GM19324 (cell line): ENCODE measurements around the gene RERG.

Source experiments
- ATAC-seq: cut with Tn5 transposase; IDR thresholded peaks from one replicate; pipeline ENCODE4 v1.9.1; 2021; ENCODE audit warnings: mild to moderate bottlenecking, moderate library complexity; ENCODE audit not compliant: unreplicated experiment, low FRiP score

Gene RERG

DNA sequence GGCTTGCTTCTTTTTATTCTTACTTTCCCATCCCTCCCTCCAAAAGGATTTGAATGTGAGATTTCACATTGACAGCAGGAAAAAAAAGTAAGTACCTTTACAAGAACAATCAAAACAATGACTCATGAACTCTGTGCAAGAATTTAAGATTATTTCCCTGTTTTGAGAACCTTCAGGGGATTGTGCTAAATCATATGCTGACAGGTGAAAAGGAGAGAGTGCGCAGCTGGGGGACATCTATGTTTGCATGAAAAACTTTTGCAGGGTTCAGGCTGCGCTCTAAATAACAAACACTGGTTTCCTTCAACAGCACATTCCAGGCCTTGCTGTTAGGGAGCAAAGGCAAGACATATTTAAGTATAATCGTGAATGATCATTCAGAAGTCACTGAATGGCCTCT, 27.3 kb downstream of the RERG start:
- ATAC-seq, result no peak

DNA sequence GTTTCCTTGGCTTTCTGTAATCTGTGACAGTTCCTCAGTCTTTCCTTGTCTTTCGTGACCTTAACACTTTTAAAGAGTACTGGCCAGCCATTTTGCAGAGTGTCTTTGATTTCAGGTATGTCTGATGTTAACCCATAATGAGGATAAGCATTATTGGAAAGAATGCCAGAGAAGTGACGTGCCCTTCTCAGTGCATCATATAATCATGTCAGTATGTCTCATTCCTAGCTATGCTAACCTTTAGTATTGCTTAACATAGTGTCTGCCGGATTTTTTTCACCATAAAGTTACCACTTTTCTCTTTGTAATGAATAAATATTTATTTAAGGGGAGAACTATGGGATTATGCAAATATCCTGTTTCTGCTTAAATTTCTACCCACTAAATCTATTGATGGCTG, 28.5 kb downstream of the RERG start:
- ATAC-seq, result no peak

DNA sequence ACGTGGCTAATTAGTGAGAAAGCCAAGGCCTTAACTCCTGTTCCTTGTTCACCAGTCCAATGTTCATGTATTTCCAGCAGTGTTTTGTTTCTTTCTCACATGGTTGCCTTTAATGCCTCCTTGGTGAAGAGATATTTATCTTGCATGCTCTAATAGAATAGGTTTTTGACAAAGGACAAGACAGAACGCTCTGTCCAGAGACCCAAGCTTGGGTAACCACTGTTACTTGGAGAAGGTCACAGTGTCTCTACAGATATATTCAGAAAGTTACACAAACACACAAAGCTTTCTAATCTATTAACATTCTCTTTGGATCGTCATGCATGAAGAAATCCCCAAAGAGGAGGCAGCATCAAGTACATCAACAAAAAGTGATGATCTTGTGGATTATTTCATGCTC, 33.1 kb downstream of the RERG start:
- ATAC-seq, result no peak

DNA sequence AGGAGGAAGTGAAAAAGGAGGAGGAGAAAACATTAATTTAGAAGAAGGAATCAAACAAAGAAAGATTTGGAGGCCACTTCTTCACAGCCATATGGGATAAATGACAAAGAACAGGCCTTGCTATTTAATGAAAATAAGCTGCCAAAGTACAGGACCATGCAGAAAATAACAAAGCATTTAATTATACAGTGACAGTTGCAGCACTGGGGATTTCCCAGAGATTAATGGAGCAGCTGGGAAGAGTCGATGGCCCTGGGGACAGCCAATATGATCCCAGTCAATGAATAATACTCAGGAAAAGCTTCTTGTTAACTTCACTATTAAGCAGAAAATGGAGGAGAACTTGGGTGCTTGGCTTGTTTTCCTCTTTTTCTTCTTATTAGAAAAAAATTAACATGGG, 34.6 kb downstream of the RERG start:
- ATAC-seq, result no peak

DNA sequence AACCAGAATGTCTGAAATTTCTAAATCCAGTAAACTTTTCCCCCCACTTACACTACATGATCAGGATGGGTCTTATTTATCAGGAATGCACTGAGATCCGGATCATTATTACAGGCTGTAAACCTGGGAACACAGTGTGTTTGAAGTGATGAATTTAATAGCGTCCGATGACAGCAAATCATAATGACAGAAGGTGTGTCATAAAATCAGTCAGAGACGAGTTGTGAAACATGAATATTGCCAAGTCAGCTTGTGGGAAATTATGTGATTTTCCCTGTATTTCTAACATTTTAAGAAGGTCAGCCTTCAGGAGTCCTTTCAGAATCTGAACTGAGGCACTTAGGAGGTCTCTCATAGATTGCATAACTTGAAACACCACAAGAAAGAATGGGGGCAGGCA, 36.7 kb downstream of the RERG start:
- ATAC-seq, result no peak

DNA sequence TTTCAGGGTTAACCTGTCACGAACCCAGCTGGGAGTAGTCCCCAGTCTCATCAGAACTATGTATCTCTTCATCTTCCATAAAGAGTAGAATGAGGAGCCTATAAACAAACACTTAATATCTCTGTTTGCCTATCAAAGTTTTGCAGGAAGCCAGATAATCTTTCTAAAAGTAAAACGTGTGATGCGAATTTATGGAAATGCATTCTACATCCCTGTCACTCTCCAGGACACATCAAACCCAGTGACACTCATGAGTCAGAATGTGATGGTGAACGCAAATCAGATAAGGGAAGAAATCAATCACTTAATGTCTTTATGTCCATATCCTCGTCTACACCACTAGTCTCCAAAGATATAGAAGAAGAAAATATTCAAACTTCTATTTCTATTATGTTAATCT, 37.4 kb downstream of the RERG start:
- ATAC-seq, result no peak

DNA sequence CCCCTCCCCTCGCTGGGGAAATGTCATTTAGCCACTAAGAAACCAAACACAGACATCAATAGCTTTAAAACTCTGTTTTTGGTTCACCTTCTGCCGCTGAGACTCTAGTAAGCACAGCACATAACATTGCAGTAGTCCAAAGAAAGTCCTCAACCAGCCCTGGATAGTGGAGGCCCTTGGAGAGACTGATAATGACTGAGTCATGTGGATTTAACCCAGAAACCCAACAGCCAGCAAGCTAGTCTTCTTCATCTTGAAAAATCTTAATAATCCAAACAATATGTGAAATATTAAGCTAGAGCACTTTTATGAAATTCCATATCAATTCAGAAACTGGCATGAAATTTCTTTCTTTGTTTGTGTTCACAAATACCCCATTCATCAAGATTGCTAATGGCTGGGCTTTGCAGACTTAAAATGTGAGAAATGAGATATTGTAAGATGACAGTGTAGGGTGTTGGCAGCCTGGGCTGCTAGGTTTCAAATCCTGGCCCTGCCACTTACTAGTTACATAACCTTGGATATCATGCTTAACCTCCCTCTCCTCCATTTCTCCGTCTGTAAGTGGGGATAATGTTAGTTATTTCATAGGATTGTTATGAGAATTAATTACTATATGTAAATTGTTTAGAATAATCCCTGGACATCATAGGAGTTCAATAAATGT, 40.1 kb downstream of the RERG start:
- ATAC-seq, result no peak

DNA sequence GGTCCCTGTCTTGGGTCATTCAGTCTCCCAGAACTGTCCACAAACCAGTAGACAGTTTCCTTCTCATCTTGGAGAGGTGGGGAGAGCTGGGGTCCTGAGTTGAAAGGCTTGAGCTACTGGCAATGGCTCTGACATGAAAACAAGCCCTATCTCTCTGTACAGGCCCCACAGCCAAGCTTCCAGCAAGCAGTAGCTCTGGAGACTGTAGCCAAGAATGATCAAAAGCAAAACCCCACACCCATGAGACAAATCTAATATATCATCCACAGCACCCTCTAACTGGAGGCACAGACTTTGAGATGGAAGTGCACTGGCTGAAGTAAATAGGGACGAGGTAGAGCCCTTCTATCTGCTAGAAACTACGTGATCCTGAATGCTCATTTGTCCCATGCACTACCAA, 40.9 kb downstream of the RERG start:
- no peak for ATAC-seq

DNA sequence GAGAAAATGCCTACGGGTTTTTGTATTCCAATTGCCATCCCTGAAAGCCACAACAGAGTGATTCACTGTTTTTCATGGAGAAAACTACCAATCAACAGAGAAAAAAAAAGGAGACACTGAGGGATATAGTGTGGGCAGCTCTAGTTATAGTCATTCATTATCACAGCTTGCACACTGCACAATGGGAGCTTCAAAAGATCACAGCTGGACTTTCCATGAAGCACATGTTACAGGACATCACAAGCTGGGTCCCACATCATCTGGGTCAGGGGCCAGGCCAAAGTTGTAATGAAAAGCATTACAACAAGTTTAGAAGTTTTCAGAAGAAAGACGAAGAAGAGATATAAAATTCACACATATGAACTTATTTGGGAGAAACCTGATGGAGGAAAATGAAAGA, 41.5 kb downstream of the RERG start:
- no peak for ATAC-seq

DNA sequence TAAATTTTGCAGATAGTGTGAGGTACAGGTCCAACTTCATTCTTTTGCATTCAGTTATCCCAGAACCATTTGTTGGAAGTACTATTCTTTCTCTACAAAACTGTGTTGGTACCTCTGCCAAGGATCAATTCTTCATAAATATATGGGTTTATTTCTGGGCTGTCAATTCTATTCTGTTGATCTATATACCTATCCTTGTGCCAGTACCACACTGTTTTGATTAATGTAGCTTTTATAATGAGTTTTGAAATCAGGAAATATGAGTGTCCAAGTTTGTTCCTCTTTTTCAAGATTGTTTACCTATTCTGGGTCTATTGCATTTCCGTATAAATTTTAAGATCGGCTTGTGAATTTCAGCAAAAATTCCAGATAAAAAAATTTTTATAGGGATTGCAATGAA, 48.1 kb downstream of the RERG start:
- no peak for ATAC-seq

DNA sequence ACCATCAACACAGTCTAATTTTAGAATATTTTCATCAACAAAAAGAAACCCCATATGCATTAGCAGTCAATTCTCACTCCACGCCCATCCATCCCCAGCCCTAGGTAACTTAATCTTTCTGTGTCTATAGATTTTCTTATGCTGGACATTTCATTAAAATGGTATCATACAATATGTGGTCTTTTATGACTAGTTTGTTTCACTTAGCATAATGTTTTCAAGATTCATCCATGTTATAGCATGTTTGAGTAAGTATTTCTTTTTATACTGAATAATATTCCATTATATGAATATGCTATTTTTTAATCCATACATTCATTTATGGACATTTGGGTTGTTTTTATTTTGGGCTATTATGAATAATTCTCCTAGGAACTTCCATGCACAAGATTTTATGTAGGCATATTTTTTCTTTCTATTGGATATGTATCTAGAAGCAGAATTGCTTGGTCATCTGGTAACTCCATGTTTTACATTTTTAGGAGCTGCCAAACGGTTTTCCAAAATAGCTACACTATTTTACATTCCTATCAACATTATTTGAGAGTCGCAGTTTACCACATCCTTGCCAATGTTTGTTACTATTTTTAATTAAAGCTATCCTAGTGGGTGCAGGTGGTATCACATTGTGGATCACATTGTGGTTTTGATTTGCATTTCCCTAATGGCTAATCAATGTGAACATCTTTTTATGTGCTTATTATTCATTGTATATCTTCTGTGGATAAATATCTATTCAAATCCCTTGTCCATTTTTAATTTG, 49.0 kb downstream of the RERG start:
- no peak for ATAC-seq

DNA sequence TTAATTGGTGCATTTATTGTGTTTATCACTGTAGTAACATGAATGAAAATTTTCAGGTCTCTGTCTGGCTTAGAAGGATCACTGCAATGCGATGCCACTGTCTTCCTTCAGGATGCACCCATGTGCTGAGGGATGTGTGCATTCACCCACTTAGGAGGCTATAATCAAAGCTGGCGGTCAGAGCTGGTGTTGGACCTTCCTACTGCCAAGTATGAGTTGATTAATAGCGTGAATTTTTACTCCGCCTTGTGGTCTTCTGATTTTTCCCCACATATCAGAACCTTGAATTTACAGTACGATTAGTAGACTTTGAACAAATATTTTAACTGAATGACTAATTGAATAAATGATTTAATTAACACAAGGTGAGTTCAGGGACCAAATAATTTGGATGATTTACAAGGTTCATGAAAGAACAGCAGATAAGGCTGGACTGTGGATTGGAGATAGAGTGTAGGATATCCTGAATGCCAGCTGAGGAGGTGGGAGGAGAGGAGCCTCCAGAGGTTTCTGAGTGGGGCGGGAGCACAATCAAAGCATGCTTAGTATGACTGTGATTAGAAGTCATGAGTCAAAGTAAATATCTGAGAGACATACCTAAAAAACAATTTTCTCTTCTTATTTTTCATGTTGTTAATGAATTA, 50.1 kb downstream of the RERG start:
- no peak for ATAC-seq

DNA sequence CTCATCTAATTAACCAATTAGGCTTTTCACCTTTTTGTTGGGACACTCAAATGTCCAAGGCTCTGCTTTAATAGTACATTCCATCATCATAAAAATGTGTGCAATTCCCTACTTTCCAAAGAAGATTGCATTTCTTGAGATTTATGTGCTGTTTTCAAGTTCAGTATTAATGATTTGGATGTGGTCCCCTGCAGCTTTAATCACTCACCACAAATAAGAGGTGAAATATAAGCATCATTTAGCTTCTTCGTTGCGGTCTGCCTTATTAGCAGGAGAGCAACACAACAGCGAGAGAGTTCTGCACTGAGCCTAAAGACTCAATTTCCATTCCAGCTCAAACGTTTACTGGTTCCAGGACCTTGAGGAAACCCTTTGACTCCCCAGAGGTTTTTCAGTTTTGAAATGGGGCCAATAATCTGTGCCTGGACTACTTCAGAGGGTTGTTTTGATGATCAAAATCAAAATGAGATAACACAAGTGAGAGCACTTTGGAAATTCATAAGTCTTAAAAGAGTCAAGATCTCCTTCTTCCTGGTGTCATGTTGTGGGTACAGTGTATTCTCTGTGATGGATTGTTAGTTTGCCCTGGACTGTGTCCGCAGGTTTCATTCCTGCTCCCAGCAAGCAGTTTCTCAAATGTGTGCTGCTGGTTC, 53.1 kb downstream of the RERG start:
- no peak for ATAC-seq

DNA sequence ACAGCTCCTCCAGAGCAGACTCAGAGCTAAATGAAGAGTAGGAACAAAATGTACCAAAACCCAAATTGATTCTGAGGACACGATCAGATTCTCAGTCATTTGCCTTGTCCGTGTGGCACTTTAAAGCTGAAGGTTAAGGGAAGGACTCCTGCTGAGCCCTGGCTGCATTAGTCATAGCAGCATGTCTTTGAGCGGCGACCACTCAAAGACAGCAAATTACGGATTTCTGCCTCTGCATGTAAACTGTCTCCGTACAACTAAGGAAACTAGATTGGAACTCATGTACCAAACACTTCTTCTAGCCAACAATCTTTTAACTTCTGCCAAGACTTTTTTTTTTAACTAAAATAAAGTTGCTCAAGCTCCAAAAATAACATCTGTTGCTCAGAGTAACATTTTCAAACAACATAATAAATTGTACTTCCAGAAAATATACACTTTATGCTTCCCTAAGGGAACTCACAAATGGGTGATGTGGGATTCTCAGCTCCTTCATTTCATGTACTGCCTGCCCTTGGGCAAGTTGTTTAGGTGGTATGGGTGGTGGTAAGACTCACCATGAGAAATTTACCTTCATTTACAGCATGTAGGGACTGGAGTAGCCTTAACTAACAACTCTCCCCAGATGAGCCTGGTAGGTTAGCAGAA, 56.1 kb downstream of the RERG start:
- ATAC-seq, result no peak

DNA sequence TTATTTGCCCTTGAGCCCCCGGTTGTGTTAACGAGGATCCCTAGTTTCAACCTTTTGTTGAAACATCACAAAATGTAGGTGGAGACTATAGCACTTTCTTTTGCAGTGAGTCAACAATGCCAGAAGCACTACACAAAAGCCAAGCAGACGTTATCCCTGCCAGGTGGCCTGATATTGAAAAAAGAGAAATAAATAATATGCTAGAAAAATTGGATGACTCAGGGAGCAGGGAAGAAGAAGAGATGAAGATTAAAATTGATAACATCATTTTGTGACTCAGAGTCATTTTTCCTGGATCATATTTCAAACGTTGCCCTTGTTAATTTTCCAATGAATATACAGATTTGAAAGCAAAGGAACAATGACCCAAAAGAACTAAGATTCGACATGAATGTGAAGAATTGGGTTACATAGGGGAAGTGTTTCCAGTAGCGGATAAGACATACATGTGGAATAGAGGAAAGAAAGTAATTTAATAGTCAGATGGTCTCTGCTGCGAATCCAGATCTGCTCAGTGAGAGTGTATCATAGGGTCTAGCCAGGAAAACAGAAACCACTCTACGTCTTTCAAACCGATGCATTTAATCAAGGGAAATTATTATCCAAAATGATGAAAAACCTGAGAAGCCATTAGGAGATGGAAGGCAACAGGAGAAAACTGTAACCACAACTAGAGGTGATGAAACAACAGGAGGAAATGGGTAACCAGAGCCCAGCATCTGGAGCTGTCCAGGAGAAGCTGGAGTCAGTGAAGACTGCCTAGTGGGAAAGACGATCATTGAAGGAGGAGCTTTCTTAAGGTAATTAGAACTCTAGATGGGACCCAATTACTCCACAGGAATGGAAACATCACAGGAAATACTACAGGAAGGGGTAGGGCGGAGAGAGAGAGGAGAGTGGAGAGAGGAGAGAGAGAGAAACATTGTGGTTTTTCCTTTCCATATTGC, 57.9 kb downstream of the RERG start:
- no peak for ATAC-seq

DNA sequence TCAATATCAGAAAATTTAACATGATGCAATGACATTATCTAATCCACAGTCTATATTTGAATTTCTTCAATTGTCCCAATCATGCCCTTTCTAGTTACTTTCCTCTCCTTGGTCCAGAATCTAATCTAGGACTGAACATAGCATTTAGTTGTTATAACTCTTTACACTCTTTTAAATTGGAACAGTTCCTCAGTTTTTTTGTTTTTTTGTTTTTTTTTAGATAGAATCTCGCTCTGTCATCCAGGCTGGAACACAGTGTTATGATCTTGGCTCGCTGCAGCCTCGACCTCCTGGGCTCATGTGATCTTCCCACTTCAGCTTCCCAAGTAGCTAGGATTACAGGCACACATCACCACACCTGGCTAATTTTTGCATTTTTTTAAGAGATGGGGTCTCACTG, 63.1 kb downstream of the RERG start:
- no peak for ATAC-seq

DNA sequence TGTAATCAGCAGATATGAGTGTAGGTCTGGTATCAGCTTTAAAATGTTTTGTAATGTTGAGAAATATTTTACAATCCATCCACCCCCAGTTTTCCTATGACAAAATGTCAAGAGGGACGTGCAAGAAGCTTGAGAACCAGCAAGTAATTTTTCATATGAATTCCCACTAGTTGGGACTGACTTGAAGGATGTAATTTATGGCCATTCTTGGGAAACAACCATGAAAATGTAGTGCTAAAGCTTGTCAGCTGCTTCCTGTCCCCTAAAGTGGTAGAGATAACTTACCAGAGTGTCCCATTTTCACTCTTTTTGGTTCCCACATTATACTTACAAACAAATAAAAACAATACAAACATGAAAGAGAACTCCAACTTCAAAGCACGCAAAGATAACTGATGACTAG, 63.9 kb downstream of the RERG start:
- ATAC-seq, result no peak

DNA sequence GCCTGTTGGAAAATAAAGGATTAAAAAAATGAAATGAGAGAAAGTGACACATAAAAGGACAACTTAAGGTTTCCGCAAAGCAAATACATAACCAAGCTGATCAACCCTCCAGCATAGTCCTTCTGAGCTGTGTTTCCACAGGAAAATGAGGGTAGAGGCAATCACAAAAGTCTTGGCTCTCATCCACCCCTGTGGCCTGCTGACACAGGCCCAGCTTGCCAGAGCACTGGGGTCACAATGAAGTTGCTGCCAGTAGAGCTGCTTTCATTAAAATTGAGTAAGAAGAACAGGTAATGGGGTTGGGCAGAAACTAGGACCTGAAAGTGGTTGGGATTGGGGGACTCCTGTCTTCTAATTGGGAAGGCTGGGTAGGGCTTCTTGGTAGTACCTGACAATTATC, 65.9 kb downstream of the RERG start:
- no peak for ATAC-seq

DNA sequence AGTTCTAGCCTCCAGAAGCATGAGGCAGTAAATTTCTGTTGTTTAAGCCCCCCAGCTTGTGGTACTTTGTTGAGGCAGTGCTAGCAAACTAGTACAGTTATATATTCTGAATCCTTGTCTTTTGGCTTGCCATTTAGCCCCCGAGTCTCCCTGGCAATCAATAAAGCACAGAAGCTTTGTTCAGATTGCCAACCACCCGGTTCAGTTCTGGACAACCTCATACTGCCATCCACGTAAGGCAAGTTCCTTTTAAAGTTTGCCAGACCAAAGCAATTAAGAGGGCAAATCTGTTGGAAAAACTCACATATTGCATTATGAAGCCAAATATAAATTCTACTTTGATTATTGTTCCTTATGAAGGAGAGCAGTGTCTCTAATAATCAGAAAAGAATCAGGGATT, 67.1 kb downstream of the RERG start:
- ATAC-seq, result no peak

DNA sequence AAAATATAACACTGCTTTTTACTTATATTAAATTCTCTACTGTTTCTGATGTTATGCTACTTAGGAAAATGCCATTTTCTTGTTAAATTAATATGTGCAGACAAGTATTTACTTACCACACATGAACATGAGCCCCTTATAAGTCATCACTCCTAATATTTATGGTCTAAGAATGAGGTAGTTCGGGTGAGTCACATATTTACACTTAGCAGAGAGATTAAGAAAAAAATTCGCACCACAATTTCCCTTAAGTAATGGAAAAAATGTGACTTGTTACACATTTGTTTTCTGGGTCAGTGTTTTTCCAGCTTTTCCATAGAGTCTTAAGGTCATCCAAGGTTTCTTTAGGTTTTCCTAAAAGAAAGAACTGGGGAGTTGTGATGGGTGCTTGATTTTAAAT, 68.3 kb downstream of the RERG start:
- ATAC-seq, result no peak
